SK-N-SH treated with all-trans-retinoic acid at 6 μM for 48 hours (cell line): Measurements from ENCODE around the gene CCDC171.

Experiments used
- ZC3H10 ChIP-seq: fragments of 250-450 bp; sonication (Bioruptor Pico); IDR thresholded peaks from 2 replicates; pipeline ENCODE4 v1.5.1; 2021; ENCODE audit warnings: mild to moderate bottlenecking, moderate library complexity
- ZFP3 ChIP-seq: fragments of 250-450 bp; sonication (Bioruptor Pico); IDR thresholded peaks from 2 replicates; pipeline ENCODE4 v1.5.0; 2020; ENCODE audit warnings: mild to moderate bottlenecking, moderate library complexity

GRCh38 chr9:16012621-16013020 lies 459.8 kb downstream of the CCDC171 start:
- TF ChIP-seq ZFP3 (CRISPR knock-in tag) (no peak), ZC3H10 (CRISPR knock-in tag) (no peak)
